AG20443 (cell line): Measurements from ENCODE around the gene NUAK2.

Experiments used
- DNase-seq: peaks from one replicate; pipeline ENCODE4 v3.0.0; 2012; ENCODE audit warnings: low spot score, mixed read lengths

NUAK2 gene

DNA sequence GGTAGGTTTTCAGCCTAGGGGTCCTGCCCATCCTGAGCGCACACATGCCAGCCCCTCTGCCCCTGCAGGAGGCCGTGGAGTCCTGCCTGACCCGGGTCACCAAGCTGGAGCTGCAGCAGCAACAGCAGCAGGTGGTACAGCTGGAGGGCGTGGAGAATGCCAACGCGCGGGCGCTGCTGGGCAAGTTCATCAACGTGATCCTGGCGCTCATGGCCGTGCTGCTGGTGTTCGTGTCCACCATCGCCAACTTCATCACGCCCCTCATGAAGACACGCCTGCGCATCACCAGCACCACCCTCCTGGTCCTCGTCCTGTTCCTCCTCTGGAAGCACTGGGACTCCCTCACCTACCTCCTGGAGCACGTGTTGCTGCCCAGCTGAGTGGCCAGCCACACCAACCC, 49.8 kb downstream of the NUAK2 start:
- no peak for DNase-seq

DNA sequence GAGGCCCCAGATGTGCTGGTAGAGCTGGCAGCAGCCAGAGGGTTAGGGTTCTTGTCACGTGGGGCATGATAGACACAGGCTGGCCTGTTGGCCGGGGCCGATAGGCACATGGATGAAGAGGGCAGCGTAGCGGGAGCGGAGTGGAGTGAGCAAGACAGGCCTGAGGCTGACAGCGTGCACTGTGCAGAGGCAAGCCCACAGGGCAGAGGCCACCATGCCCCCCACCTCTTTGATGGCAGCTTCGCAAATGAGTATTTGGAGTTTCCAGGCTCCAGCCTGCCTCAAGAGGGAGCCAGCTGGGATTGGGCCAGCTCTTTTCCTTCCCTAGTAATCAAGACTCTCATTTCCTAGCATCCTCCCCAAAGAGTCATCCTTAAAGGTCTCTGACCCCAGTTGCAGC, 50.3 kb downstream of the NUAK2 start:
- peak; percentile 69 for DNase-seq

GRCh38 chr1:205270764-205271163, 50.8 kb downstream of the NUAK2 start:
- DNase-seq: peak; percentile 67

GRCh38 chr1:205270271-205270670, 51.3 kb downstream of the NUAK2 start:
- no peak for DNase-seq

GRCh38 chr1:205269711-205270110, 51.8 kb downstream of the NUAK2 start:
- DNase-seq: no peak

- DNase-seq: no peak
These were observed 52.5 kb downstream of the NUAK2 start for GRCh38 chr1:205268846-205269680.

DNA sequence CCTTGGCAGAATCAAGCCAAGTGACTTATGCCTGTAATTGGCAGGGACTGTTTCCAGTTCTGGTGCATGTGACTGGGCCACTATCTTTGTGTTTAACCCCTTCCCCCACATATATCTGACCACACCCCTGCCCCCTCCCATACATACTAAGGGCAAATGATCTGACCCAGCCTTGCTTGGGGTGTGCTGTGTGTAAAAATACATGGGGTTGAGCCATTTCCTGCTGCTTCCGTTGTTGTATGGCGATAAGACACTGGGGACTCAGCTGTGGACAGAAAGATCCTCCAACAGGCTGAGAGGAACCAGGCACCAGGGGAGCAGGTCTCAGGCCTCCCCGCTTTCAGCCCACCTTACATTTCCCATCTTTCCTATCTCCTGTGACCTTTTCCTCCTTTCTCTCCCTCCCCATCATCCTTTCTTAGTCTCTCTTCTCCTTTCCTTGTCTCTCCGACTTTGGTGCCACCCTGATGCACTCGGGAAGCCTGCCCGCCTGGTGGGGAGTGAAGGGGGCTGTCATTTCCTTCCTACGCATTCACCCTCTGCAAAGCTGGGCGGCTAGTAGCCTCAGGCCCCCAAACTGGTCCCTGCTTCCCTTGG, 54.1 kb downstream of the NUAK2 start:
- no peak for DNase-seq

DNA sequence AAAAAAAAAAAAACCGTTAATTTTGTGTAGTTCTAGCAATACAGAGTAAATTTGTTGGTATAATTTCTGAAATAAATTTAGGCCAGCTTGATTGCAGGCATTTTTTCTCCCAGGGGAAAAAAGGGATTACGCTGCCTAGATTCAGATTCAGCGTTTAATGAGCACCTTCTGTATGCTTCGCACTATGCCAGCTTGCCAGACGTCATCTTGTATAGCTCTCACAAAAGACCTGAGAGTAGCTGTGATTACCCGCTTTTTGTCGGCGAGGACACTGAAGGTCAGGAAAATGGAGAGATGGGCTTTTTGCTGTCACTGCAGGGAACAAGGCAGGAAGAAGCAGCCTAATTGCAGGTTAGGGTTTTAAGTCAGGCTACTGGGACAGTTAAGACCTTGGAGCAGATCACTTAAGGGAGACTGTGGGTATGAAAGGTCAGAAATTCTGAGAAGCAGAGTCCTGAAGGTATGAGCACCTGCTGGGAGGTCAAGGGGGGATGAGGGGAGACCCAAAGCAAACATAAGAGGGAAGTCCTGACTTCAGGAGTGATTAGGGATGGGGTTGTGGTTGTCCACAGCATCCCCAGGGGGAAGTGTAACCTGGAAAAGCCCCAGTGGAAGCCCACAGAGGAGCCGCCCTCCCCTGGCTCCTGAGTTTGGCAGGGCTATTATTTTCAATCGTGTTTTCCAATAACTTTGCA, 54.8 kb downstream of the NUAK2 start:
- no peak for DNase-seq

DNA sequence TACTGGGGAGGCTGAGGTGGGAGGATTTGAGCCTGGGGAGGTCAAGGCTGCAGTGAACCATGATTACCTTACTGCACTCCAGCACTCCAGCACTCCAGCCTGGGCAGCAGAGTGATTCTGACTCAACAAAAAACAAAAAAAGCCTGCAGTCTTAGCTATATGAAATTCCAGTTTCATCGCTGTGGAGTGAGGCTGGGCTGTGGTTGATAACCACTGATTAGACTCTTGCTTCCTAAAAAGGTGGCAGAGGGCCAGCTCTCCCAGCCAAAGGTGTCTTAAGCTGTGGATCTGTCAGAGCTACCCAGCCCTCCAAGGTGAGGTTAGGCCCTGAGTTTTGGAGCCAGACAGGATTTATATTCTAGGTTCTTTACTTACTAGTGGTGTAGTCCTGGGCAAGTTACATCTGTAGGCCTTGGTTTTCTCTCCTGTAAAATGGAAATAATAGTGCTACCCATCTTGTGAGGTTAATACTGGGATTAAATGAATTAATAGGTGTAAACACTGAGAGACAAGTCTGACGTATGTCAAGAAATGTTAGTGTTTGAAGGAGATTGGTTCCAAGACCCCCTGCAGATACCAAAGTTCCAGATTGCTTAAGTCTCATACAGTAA, 57.9 kb downstream of the NUAK2 start:
- DNase-seq: no peak

- no peak for DNase-seq
These were observed 58.8 kb downstream of the NUAK2 start for GRCh38 chr1:205262731-205263171.

DNA sequence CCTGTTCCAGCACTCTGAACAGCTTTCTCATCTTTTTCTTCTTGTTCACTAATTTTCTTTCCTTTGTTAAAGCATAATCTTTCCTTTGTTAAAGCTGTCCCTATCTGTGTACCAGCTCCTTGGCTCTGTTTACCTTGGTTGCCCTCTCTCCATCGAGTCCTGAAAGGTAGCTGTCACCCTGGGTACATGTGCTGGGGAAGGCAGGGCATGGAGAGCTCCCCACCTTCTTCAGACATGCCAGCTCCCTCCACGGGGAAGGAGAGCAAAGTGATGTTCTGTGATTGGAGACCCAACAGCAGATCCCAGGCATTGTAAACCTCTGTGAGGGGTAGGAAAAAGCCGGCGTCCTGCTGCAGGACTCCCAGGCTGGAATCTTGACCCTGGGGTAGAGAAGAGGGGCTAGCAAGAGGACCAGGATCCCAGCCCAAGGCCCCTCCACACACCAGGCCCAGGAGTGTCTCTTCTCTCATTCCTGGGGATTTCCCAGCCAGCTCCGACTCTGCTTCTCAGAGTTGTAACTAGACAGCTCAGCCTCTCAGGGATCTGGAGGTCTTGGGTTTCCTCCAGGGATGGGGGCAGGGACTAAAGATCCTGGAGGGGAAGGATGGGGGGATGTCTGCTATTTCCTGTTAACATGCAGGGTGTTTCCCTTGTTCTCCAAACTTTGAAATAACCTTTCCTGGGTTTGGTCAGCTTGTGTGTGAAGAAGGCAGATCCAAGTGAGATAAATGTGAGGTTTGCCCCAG, 59.4 kb downstream of the NUAK2 start:
- DNase-seq: peak; percentile 41

- no peak for DNase-seq
These were observed 60.4 kb downstream of the NUAK2 start for GRCh38 chr1:205260948-205261732.

DNA sequence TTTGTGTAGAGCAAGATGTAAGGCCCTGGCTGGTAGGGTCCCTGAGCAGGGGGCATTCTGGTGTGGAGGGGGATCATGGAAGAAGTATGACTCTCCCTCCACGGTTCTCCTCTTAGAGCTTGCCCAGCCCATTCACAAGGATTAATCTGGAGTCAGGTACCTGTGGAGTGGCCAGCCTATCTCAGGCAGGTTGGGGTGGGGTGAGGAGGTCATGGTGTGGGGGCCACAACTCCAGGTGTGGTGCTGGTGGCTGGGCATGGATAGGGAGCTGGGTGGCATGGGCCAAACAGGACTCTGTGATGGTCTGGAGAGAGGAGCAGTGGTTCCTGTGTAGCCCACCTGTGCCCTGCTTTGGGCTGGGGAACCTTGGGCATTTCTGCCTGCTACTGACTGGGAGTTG, 61.5 kb downstream of the NUAK2 start:
- no peak for DNase-seq

DNA sequence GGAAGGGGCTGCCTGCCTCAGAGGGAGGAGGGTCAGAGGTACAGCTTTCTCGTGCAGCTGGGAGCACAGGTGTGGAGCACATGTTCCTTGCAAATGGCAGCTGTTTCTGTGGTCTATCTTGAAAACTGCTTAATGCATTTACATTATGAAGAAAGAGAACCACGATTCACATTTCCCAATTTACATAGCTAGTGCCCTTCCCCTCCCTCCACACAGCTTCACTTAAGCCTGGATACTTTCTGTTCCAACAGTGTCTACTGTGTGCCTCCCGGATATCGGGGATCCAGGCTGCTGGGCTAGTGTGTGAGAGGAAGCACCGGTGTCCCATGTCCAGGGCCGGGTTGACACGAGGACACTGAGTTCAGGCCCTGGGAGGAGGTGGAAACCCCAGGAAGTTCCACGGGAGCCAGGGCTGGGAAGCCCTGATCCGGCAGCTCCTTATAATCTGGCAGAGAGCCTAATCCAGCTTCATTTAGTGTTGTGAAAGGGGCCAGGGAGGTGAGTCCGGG, 62.2 kb downstream of the NUAK2 start:
- DNase-seq: peak; percentile 21

- DNase-seq: peak; percentile 54
These were observed 62.8 kb downstream of the NUAK2 start for GRCh38 chr1:205258719-205259118.

DNA sequence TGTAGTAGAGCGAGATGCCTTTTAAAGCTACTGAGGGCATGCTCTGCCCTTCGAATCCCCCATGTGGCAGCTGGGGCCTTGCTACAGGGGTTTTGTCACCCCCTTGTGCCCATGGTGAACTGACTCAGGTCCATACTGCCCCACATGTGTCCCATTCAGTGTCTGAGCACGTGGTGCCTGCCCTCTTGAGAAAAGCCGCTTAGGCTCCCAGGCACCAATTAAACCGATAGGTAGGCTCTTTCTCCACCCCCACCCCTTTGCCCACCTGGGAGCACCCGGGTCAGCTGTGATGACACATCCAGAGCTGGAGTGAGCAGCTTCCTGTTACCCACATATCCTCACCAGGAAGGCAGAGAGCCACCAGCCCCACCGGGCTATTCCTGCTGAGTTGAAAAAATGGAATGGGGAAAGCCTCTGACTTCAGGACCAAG, 63.3 kb downstream of the NUAK2 start:
- peak; percentile 60 for DNase-seq

DNA sequence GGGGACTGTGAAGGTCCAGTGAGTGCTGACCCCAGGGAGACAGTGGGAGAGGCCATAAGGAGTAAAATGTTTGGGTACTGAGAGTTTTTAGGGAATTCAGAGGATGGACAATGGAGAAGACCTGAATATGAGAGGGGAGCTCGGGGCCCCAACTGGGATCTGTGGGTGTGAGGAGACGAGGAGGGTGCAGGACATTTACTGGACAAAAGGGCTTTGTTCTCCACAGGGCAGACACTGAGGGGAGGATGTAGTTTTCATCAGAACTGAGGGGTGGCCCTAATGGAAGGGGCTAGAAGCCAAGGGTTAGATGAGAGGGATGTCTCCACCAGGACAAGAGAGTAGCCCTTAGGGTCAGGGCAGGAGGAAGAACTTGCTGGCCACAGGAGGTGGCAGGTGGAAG, 63.8 kb downstream of the NUAK2 start:
- DNase-seq: no peak

DNA sequence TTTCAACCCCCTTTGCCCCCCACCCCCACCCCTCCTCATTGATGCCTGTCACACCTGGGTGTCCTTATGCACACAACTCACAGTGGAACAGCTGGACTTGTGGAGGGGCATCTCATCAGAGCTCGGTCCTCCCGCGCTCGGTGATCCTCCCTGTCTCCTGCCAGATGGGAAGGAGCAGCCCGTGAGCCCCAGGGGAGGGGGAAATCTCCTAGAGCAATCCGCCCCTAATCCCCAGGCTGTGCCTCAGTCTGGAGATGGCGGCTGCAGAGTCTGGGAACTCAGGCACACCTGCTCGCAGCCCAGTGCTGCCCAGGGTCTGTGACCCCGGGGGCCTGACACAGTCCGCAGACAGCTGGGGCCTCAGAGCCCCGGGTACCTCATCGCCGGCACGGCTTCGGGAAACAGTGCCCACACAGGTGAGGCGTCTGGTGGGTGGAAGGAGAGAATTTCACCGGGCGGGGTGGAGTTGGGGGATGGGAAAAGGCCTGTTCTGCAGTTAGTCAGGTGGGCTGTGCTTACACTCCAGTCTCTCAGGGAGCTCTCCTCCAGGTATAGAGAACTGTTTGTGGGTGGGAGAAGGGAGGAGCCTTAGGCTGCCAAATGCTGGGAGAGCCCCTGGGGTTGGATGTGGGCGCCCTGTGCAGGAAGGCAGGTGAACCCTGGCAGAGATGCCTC, 64.5 kb downstream of the NUAK2 start:
- DNase-seq: no peak

DNA sequence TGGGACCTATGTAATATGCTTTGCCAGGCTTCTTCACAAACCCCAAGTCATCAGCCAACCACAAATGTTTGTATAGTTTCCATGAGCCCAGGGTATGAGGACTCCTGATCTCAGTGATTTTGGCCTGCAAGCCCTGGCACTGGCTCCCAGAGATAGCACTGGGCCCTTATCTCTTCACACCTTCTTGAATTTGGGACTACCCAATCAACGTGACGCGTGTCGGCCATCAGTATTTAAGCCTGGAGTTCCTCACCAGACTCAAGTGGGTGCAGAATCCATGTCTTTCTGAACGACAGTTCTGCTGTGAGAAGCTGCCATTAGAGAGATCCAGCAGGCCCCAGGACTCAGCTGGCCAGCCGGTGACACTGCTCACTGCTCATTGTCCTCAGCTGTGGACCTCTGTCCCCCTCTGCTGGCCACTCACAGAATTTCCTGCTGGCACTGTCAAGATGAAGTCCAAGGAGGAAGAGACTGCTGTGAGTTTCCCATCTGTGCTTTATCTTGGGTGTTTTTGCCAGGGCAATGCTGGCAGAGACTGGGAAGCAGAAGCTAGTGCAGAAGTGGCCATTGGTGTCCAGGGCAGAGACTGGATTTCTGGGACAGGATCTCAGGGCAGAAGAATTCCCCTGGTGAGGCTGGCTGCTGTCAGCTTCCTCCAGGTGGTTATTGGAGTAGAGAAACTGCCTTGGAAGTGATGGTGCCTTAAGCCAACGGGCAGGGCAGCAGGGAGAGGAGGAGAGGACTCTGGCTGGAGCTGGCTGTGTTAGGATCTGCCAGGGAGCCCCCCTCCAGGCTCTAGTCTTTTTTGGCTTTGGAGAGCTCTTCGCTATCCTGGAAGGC, 65.4 kb downstream of the NUAK2 start:
- DNase-seq: peak; percentile 88
